ENCODE results near the gene UBA7.
"Not testable (repeated sequence)": the region's sequence is repeated elsewhere in the genome, so short reads cannot be mapped to it uniquely, and the experiment has no call there.

Gene UBA7

DNA sequence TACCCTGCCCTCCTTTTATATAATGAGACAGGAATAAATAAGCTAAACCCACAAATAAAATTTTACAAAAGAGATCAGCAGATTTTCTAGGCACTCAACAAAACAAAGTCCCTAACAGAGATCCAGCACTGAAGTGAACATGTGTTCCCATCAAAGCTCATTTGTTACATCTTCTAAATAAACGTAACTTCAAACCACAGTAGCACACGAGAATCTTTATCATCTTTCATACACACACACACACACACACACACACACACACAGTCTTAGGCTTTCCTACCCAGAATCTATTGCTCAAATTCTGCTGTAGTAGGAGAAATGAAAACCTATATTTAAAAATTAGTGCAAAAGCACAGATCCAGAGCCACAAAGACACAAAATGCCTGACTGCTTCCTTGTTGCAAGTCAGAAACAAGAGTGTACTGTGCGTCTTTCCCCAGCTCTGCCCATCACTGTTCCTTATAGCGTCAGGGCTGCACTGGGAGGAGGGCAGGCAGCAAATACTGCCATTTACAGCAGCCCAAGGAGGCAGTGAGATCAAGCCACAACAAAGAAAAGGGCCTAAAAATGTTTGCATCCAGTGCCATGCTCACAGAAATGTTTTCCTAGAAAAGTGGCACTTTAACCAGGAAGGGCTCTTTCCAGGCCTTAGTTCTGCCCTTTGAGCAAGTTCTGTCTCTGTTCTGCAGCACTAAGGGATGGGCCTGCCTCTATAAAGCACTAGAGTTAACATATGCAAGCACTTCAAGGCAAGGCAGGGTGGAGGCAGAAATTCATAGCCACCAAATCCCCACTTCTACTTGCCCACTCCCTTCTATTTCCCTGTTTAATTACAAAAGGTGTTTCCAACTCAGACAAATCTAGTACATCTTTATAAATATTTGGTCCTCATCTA is 33.4 kb downstream of the UBA7 start:
- no peak for DNase-seq (ENCODE audit: low read depth, low spot score)
- Histone ChIP-seq H3K9ac (ENCODE audit: insufficient read length, low read depth) (no peak overlapping the region), H3K4me3 (ENCODE audit: insufficient read length, low read depth) (no peak overlapping the region), H3K9me3 (ENCODE audit: insufficient read depth, low read length) (no peaks in the 10 kb centered on the region), H3K36me3 (ENCODE audit: insufficient read depth, insufficient read length, low read length) (peaks cover 60% of the 10 kb centered on the region), H3K4me1 (ENCODE audit: insufficient read depth, insufficient read length) (peaks cover 3% of the 10 kb centered on the region), H3K27me3 (ENCODE audit: insufficient read depth, insufficient read length) (no peaks in the 10 kb centered on the region)
- TF ChIP-seq ZNF274 (IDR thresholded peaks at IDR 0.05; ENCODE audit: low read depth, low read length) (no peak), YY1 (IDR thresholded peaks at IDR 0.05; ENCODE audit: insufficient read depth, insufficient read length) (no peak), SUZ12 (IDR thresholded peaks at IDR 0.05; ENCODE audit: extremely low read depth, insufficient read depth, insufficient read length) (no peak)

DNA sequence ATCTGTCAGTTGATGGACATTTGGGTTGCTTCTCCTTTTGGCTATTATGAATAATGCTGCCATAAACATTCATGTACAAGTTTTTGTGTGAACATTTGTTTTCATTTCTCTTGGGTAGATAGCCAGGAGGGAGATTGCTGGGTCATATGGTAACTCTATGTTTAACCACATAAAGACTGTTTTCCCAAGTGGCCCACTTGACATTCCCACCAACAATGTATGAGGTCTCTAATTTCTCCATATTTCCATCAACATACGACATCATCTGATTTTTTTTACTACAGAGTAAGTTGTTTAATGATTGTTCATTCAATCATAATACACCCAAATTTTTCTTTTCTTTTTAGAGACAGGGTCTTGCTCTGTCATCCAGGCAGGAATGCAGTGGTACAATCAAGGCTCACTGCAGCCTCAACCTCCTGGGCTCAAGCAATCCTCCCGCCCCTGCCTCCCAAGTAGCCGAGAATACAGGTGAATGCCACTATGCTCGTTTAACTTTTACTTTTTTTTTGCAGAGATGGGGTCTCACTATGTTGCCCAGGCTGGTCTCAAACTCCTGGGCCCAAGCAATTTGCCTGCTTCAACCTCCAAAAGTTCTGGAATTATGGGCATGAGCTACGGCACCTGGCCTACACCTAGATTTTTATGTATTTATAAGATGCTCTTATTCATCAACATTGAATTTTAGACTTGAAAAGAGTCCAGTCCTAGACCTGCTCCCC is 34.2 kb downstream of the UBA7 start:
- H3K9ac ChIP-seq (ENCODE audit: insufficient read length, low read depth) = no peak overlapping the region
- no peak overlapping the region for H3K4me3 ChIP-seq (ENCODE audit: insufficient read length, low read depth)
- no peaks in the 10 kb centered on the region for H3K27me3 ChIP-seq (ENCODE audit: insufficient read depth, insufficient read length)
- H3K4me1 ChIP-seq (ENCODE audit: insufficient read depth, insufficient read length) = no peaks in the 10 kb centered on the region
- H3K36me3 ChIP-seq (ENCODE audit: insufficient read depth, insufficient read length, low read length) = peaks cover 61% of the 10 kb centered on the region
- no peaks in the 10 kb centered on the region for H3K9me3 ChIP-seq (ENCODE audit: insufficient read depth, low read length)
- TF ChIP-seq YY1 (IDR thresholded peaks at IDR 0.05; ENCODE audit: insufficient read depth, insufficient read length) = no peak
- TF ChIP-seq SUZ12 (IDR thresholded peaks at IDR 0.05; ENCODE audit: extremely low read depth, insufficient read depth, insufficient read length) = no peak
- no peak for TF ChIP-seq ZNF274 (IDR thresholded peaks at IDR 0.05; ENCODE audit: low read depth, low read length)
- no peak for DNase-seq (ENCODE audit: low read depth, low spot score)

DNA sequence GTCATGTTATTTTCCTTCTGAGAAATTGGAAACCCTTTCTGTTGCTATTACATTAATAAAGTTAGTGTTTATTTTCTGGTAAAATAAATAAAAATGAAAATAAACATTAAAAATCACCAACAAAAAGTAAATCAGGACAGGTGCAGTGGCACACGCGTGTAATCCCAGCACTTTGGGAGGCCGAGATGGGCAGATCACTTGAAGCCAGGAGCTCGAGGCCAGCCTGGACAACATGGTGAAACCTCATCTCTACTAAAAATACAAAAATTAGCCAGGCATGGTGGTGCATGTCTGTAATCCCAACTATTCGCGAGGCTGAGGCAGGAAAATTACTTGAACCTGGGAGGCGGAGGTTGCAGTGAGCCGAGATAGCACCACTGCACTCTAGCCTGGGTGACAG is 37.7 kb downstream of the UBA7 start:
- peaks cover 46% of the 10 kb centered on the region for H3K36me3 ChIP-seq (ENCODE audit: insufficient read depth, insufficient read length, low read length)
- not testable (repeated sequence) for H3K4me1 ChIP-seq (ENCODE audit: insufficient read depth, insufficient read length); DNase-seq (ENCODE audit: low read depth, low spot score); H3K9me3 ChIP-seq (ENCODE audit: insufficient read depth, low read length); H3K4me3 ChIP-seq (ENCODE audit: insufficient read length, low read depth); H3K27me3 ChIP-seq (ENCODE audit: insufficient read depth, insufficient read length); H3K9ac ChIP-seq (ENCODE audit: insufficient read length, low read depth)

DNA sequence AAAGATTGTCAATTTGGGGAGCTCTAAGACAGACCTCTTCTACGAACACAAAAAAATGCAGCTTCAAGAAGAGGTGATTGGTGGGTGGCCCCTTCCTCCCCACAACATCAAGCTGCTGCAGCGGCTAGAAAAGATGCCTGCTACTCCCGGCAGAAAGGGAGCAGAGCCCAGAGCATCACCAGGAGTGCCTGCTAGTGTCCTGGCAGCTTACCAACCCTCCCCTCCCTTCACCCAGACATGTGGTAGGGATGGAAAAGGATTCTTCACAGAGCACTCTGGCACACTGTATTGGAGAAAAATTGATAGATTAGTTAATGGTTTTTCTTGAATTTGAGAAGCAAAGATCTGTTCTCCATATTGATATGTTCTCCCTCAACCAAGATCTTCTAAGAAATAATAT is 38.2 kb downstream of the UBA7 start:
- Histone ChIP-seq H3K9me3 (ENCODE audit: insufficient read depth, low read length) (no peaks in the 10 kb centered on the region), H3K4me3 (ENCODE audit: insufficient read length, low read depth) (no peak overlapping the region), H3K4me1 (ENCODE audit: insufficient read depth, insufficient read length) (no peaks in the 10 kb centered on the region), H3K9ac (ENCODE audit: insufficient read length, low read depth) (no peak overlapping the region), H3K36me3 (ENCODE audit: insufficient read depth, insufficient read length, low read length) (peaks cover 48% of the 10 kb centered on the region), H3K27me3 (ENCODE audit: insufficient read depth, insufficient read length) (no peaks in the 10 kb centered on the region)
- TF ChIP-seq YY1 (IDR thresholded peaks at IDR 0.05; ENCODE audit: insufficient read depth, insufficient read length) (no peak), ZNF274 (IDR thresholded peaks at IDR 0.05; ENCODE audit: low read depth, low read length) (no peak), SUZ12 (IDR thresholded peaks at IDR 0.05; ENCODE audit: extremely low read depth, insufficient read depth, insufficient read length) (no peak)
- no peak for DNase-seq (ENCODE audit: low read depth, low spot score)

DNA sequence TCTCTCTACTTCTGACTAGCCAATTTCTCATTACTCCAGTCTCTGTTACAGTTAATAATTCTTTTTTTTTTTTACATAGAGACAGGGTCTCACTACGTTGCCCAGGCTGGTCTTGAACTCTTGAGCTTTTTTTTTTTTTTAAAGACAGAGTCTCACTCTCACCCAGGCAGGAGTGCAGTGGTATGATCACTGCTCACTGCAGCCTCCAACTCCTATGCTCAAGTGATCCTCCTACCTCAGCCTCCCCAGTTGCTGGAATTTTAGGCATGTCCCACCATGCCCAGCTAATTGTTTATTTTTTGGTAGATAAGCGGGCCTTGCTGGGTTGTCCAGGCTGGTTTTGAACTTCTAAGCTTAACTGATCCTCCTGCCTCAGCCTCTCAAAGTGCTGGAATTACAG is 41.0 kb downstream of the UBA7 start:
- H3K9me3 ChIP-seq (ENCODE audit: insufficient read depth, low read length) = no peaks in the 10 kb centered on the region
- H3K9ac ChIP-seq (ENCODE audit: insufficient read length, low read depth) = no peak overlapping the region
- DNase-seq (ENCODE audit: low read depth, low spot score) = no peak
- no peaks in the 10 kb centered on the region for H3K27me3 ChIP-seq (ENCODE audit: insufficient read depth, insufficient read length)
- H3K4me3 ChIP-seq (ENCODE audit: insufficient read length, low read depth) = no peak overlapping the region
- no peak for TF ChIP-seq YY1 (IDR thresholded peaks at IDR 0.05; ENCODE audit: insufficient read depth, insufficient read length)
- TF ChIP-seq SUZ12 (IDR thresholded peaks at IDR 0.05; ENCODE audit: extremely low read depth, insufficient read depth, insufficient read length) = no peak
- no peak for TF ChIP-seq ZNF274 (IDR thresholded peaks at IDR 0.05; ENCODE audit: low read depth, low read length)
- no peaks in the 10 kb centered on the region for H3K4me1 ChIP-seq (ENCODE audit: insufficient read depth, insufficient read length)
- peaks cover 41% of the 10 kb centered on the region for H3K36me3 ChIP-seq (ENCODE audit: insufficient read depth, insufficient read length, low read length)

DNA sequence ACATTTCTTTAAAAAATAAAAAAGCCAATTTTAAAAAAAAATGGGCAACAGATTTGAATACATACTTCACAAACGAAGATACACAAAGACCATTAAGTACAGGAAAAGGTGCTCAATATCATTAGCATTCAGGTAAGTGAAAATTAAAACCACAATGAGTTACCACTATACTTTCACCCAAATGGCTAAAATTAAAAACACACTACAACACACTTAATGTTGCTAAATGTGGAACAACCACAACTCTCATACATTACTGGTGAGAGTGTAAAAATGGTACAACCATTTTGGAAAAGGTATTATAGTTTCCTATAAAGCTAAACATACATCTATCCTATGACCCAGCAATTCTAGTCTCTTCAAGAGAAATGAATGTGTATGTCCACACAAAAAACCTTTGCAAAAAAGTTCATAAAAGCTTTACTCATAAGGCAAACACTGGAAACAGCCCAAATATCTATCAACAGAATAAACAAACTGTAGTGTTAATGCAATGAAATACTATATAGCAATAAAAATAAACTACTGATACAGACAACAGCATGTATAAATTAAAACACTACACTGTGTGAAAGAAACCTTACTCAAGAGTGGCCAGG is 42.3 kb downstream of the UBA7 start:
- no peak for DNase-seq (ENCODE audit: low read depth, low spot score)

DNA sequence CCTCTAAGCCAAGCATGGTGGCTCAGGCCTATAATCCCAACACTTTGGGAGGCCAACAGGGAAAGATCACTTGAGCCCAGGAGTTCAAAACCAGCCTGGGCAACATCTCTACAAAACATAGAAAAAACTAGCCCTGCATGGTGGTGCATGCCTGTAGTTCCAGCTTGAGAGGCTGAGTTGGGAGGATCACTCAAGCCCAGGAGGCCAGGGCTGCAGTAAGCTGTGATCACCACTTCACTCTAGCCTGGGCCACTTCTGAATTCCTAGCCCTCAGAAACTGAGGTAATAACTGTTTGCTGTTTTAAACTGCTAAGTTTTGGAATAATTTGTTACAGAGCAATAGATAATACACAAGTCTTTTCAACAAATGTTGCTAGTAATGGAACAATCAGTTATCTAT is 43.8 kb downstream of the UBA7 start:
- H3K27me3 ChIP-seq (ENCODE audit: insufficient read depth, insufficient read length) = no peaks in the 10 kb centered on the region
- DNase-seq (ENCODE audit: low read depth, low spot score) = no peak
- H3K9me3 ChIP-seq (ENCODE audit: insufficient read depth, low read length) = no peaks in the 10 kb centered on the region
- H3K4me3 ChIP-seq (ENCODE audit: insufficient read length, low read depth) = no peak overlapping the region
- H3K4me1 ChIP-seq (ENCODE audit: insufficient read depth, insufficient read length) = no peaks in the 10 kb centered on the region
- H3K9ac ChIP-seq (ENCODE audit: insufficient read length, low read depth) = no peak overlapping the region
- no peak for TF ChIP-seq SUZ12 (IDR thresholded peaks at IDR 0.05; ENCODE audit: extremely low read depth, insufficient read depth, insufficient read length)
- no peak for TF ChIP-seq YY1 (IDR thresholded peaks at IDR 0.05; ENCODE audit: insufficient read depth, insufficient read length)
- TF ChIP-seq ZNF274 (IDR thresholded peaks at IDR 0.05; ENCODE audit: low read depth, low read length) = no peak
- peaks cover 26% of the 10 kb centered on the region for H3K36me3 ChIP-seq (ENCODE audit: insufficient read depth, insufficient read length, low read length)

More for the DNA sequence above, 42.3 kb downstream of the UBA7 start:
- peaks cover 33% of the 10 kb centered on the region for H3K36me3 ChIP-seq (ENCODE audit: insufficient read depth, insufficient read length, low read length)
- H3K27me3 ChIP-seq (ENCODE audit: insufficient read depth, insufficient read length) = no peaks in the 10 kb centered on the region
- no peaks in the 10 kb centered on the region for H3K4me1 ChIP-seq (ENCODE audit: insufficient read depth, insufficient read length)
- no peaks in the 10 kb centered on the region for H3K9me3 ChIP-seq (ENCODE audit: insufficient read depth, low read length)
- TF ChIP-seq YY1 (IDR thresholded peaks at IDR 0.05; ENCODE audit: insufficient read depth, insufficient read length) (no peak), ZNF274 (IDR thresholded peaks at IDR 0.05; ENCODE audit: low read depth, low read length) (no peak), SUZ12 (IDR thresholded peaks at IDR 0.05; ENCODE audit: extremely low read depth, insufficient read depth, insufficient read length) (no peak)
- H3K9ac ChIP-seq (ENCODE audit: insufficient read length, low read depth) = no peak overlapping the region
- H3K4me3 ChIP-seq (ENCODE audit: insufficient read length, low read depth) = no peak overlapping the region
